Hepatocyte (in vitro differentiated cells): ENCODE data around the gene MTPN. TPM values are rescaled to one million over a fixed set of nuclear protein-coding genes. Genes with fewer than 3 reads are reported as not detected.
A peak's percentile ranks its signal among the peaks of the same experiment; 100 is the strongest.

Experiments
- DNase-seq: peaks from one replicate; pipeline ENCODE4 v3.0.0-alpha.2; 2016; ENCODE audit warnings: low spot score
- H2AFZ ChIP-seq: fragments of 200-600 bp; sonication (generic); 2 replicates; pipeline ENCODE4 v1.6.0; 2016; ENCODE audit warnings: antibody characterized with exemption, mild to moderate bottlenecking
- H3K27ac ChIP-seq: fragments of 200-600 bp; sonication (generic); 2 replicates; pipeline ENCODE4 v1.5.1; 2016; ENCODE audit warnings: mild to moderate bottlenecking
- H3K27me3 ChIP-seq: fragments of 200-600 bp; sonication (generic); 2 replicates; pipeline ENCODE4 v1.6.1; 2016
- H3K36me3 ChIP-seq: fragments of 200-600 bp; sonication (generic); replicated peaks from 2 replicates; pipeline ENCODE4 v1.5.1; 2016; ENCODE audit warnings: low read depth; ENCODE audit not compliant: insufficient read depth
- H3K4me1 ChIP-seq: fragments of 200-600 bp; sonication (generic); 2 replicates; pipeline ENCODE4 v1.5.1; 2016; ENCODE audit warnings: mild to moderate bottlenecking, moderate library complexity; ENCODE audit not compliant: insufficient read depth
- H3K4me2 ChIP-seq: fragments of 200-600 bp; sonication (generic); 2 replicates; pipeline ENCODE4 v1.6.0; 2016
- H3K4me3 ChIP-seq: fragments of 200-600 bp; sonication (generic); 2 replicates; pipeline ENCODE4 v1.5.1; 2016; ENCODE audit warnings: mild to moderate bottlenecking
- H3K79me2 ChIP-seq: fragments of 200-600 bp; sonication (generic); 2 replicates; pipeline ENCODE4 v1.6.0; 2017; ENCODE audit warnings: mild to moderate bottlenecking
- H3K9me2 ChIP-seq: fragments of 200-600 bp; sonication (generic); replicated peaks from 2 replicates; pipeline ENCODE4 v1.6.0; 2017; ENCODE audit warnings: mild to moderate bottlenecking; ENCODE audit not compliant: insufficient read depth
- H3K9me3 ChIP-seq: fragments of 200-600 bp; sonication (generic); 2 replicates; pipeline ENCODE4 v1.5.1; 2016; ENCODE audit warnings: low read depth, mild to moderate bottlenecking
- H4K20me1 ChIP-seq: fragments of 200-600 bp; sonication (generic); 2 replicates; pipeline ENCODE4 v1.6.0; 2016; ENCODE audit warnings: mild to moderate bottlenecking; ENCODE audit not compliant: insufficient read depth, poor library complexity, severe bottlenecking
- CTCF ChIP-seq: fragments of 200-600 bp; sonication (generic); IDR thresholded peaks from 2 replicates; pipeline ENCODE4 v1.5.1; 2016; ENCODE audit warnings: antibody characterized with exemption, mild to moderate bottlenecking; ENCODE audit not compliant: poor library complexity
- EZH2 ChIP-seq: fragments of 200-600 bp; sonication (generic); IDR thresholded peaks from 2 replicates; pipeline ENCODE4 v1.6.1; 2016; ENCODE audit warnings: antibody characterized with exemption, mild to moderate bottlenecking, borderline replicate concordance
- EZH2phosphoT487 ChIP-seq: fragments of 200-600 bp; sonication (generic); IDR thresholded peaks from one replicate; pipeline ENCODE4 v1.6.1; 2018; ENCODE audit warnings: antibody characterized with exemption, mild to moderate bottlenecking, low read depth, moderate library complexity; ENCODE audit not compliant: unreplicated experiment, severe bottlenecking
- WGBS: methylation state at CpG from one replicate; pipeline ENCODE4 v1.1.6; 2016; ENCODE audit warnings: low lambda C conversion rate; ENCODE audit errors: missing lambda C conversion rate; 5-methylcytosine and 5-hydroxymethylcytosine counted together
- polyA plus RNA-seq: library from polyadenylated mRNA; unstranded; fragments of >200 nt; fragmentation: Nextera tagmentation; extraction: Ambion mirVana; gene quantifications from 2 replicates; pipeline ENCODE4 v1.2.1, GENCODE V29; 2016
- total RNA-seq: library from RNA; depleted of rRNA; stranded (reverse); fragments of >200 nt; gene quantifications from 2 replicates; pipeline ENCODE4 v1.2.3, GENCODE V29; 2014

Gene MTPN
- total and polyA plus RNA-seq, 2 experiments from 2014 or later = 32.8 to 131 TPM

DNA sequence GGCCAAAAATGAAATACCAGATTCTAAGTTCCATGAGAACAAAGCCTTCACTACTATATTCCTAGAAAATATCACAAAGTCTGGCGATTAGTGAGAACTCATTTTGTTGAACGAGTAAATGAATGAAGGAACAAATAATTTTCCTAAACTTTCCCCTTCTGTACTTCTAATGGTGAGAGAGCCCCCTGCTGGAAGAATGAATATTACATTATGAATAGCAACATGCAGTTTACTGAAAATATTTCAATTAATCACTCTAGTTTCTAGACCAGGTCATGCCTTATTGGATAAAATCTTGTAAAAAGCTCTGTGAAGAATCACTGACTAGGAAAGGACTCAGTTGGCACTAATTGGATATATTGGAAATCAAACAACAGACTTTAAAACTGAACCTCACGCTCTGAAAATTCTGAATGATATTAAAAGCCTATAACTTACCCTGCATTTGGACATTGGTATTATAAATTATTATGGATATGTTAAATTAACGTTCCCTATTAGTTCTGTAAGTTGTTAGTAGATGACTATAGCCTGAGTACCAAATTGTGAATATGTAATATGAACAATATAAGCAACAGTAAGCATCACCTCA lies 32.4 kb upstream of the MTPN start:
- DNase-seq = peak; percentile 82
- H3K4me2 ChIP-seq = no peak overlapping the region
- H3K4me1 ChIP-seq = no peaks in the 10 kb centered on the region
- H4K20me1 ChIP-seq = no peaks in the 10 kb centered on the region
- no peaks in the 10 kb centered on the region for H3K36me3 ChIP-seq
- 28% methylated on average over 4 of the region's 4 CpGs for WGBS
- no peak overlapping the region for H3K4me3 ChIP-seq
- H3K9me3 ChIP-seq = no peaks in the 10 kb centered on the region
- H2AFZ ChIP-seq = peak overlapping the region; percentile 10
- no peak overlapping the region for H3K27ac ChIP-seq
- TF ChIP-seq EZH2 (no peak), CTCF (peak; percentile 85)
- H3K27me3 ChIP-seq = no peaks in the 10 kb centered on the region
- H3K79me2 ChIP-seq = no peaks in the 10 kb centered on the region
- no peaks in the 10 kb centered on the region for H3K9me2 ChIP-seq

- no peak overlapping the region for H2AFZ ChIP-seq
- 98% methylated on average over 3 of the region's 3 CpGs for WGBS
- no peak overlapping the region for H3K27ac ChIP-seq
- H3K27me3 ChIP-seq = no peaks in the 10 kb centered on the region
- no peaks in the 10 kb centered on the region for H4K20me1 ChIP-seq
- DNase-seq = no peak
- no peak overlapping the region for H3K4me2 ChIP-seq
- TF ChIP-seq CTCF (no peak), EZH2 (no peak), EZH2phosphoT487 (no peak)
- no peaks in the 10 kb centered on the region for H3K36me3 ChIP-seq
- H3K4me1 ChIP-seq = no peaks in the 10 kb centered on the region
- H3K9me3 ChIP-seq = no peaks in the 10 kb centered on the region
- H3K79me2 ChIP-seq = no peaks in the 10 kb centered on the region
- H3K9me2 ChIP-seq = no peaks in the 10 kb centered on the region
- no peak overlapping the region for H3K4me3 ChIP-seq
Measured at GRCh38 chr7:136006208-136006607, 29.0 kb upstream of the MTPN start.

GRCh38 chr7:136004083-136004482 lies 26.9 kb upstream of the MTPN start:
- DNase-seq = no peak
- H4K20me1 ChIP-seq = no peaks in the 10 kb centered on the region
- H3K4me2 ChIP-seq = no peak overlapping the region
- H3K36me3 ChIP-seq = no peaks in the 10 kb centered on the region
- WGBS = 96% methylated on average over 3 of the region's 3 CpGs
- no peak overlapping the region for H3K4me3 ChIP-seq
- no peaks in the 10 kb centered on the region for H3K9me3 ChIP-seq
- H3K27me3 ChIP-seq = no peaks in the 10 kb centered on the region
- no peak overlapping the region for H2AFZ ChIP-seq
- TF ChIP-seq EZH2 (no peak), EZH2phosphoT487 (no peak), CTCF (no peak)
- no peaks in the 10 kb centered on the region for H3K79me2 ChIP-seq
- no peaks in the 10 kb centered on the region for H3K9me2 ChIP-seq
- H3K4me1 ChIP-seq = no peaks in the 10 kb centered on the region
- H3K27ac ChIP-seq = no peak overlapping the region

DNA sequence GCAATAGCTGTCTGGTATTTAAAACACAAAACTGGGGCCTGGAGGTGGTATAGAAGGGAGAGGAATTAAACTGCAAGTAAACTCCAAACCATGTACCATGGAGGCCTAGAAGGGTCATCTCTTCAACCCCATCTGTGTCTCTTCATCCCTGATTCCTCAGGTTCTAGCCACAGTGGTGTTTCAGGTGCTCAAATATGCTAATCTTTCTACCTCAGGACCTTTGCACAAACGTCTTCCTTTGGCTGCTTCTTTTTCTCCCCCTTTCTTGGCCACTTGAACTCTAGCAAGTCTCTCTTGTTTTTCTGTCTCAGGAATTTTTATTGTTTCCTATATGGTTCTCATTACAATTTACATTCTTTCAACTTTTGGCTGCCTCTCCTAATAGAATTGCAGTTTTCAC lies 25.6 kb upstream of the MTPN start:
- no peaks in the 10 kb centered on the region for H3K36me3 ChIP-seq
- H2AFZ ChIP-seq = no peak overlapping the region
- H3K79me2 ChIP-seq = no peaks in the 10 kb centered on the region
- H3K9me3 ChIP-seq = no peaks in the 10 kb centered on the region
- no peak overlapping the region for H3K4me2 ChIP-seq
- no peaks in the 10 kb centered on the region for H3K9me2 ChIP-seq
- no peaks in the 10 kb centered on the region for H3K27me3 ChIP-seq
- H4K20me1 ChIP-seq = no peaks in the 10 kb centered on the region
- no peaks in the 10 kb centered on the region for H3K4me1 ChIP-seq
- no peak overlapping the region for H3K27ac ChIP-seq
- no peak for DNase-seq
- WGBS = 60% methylated on average over 1 of the region's 1 CpG
- TF ChIP-seq EZH2 (no peak), EZH2phosphoT487 (no peak), CTCF (no peak)
- no peak overlapping the region for H3K4me3 ChIP-seq
